Measurements from ENCODE around the gene ARPC2.

ARPC2 gene

GRCh38 chr2:218192902-218193430 lies 24.0 kb upstream of the ARPC2 start:
- TF ChIP-seq CTCF (conservative IDR thresholded peaks at IDR 0.05; ENCODE audit: low read length): no peak
- no peak for TF ChIP-seq EZH2phosphoT487 (IDR thresholded peaks at IDR 0.05; ENCODE audit: borderline replicate concordance)
- Histone ChIP-seq H3K4me1 (ENCODE audit: insufficient read depth, low read length, poor library complexity, severe bottlenecking) (no peaks in the 10 kb centered on the region), H3K9ac (ENCODE audit: low read depth, low read length, poor library complexity, severe bottlenecking) (no peak overlapping the region), H4K20me1 (ENCODE audit: insufficient read depth, low read length, poor library complexity, severe bottlenecking) (no peaks in the 10 kb centered on the region), H3F3A (ENCODE audit: low read depth) (no peaks in the 10 kb centered on the region), H3K27me3 (ENCODE audit: insufficient read depth, low read length, poor library complexity, severe bottlenecking) (no peaks in the 10 kb centered on the region), H3K9me3 (ENCODE audit: insufficient read depth, low read depth, low read length) (no peaks in the 10 kb centered on the region), H3K4me2 (ENCODE audit: low read depth, low read length, poor library complexity, severe bottlenecking) (no peak overlapping the region), H3K36me3 (ENCODE audit: insufficient read depth, low read length) (no peaks in the 10 kb centered on the region), H3K4me3 (ENCODE audit: low read length, poor library complexity, severe bottlenecking) (no peak overlapping the region), H3K79me2 (ENCODE audit: insufficient read depth, low read length) (no peaks in the 10 kb centered on the region), H2AFZ (ENCODE audit: low read length) (no peak overlapping the region), H3K9me2 (replicated peaks; ENCODE audit: low read depth, low read length) (no peaks in the 10 kb centered on the region)

GRCh38 chr2:218193701-218194100 lies 23.3 kb upstream of the ARPC2 start:
- Histone ChIP-seq H3K4me1 (ENCODE audit: insufficient read depth, low read length, poor library complexity, severe bottlenecking) (no peaks in the 10 kb centered on the region), H3K36me3 (ENCODE audit: insufficient read depth, low read length) (no peaks in the 10 kb centered on the region), H3K4me2 (ENCODE audit: low read depth, low read length, poor library complexity, severe bottlenecking) (no peak overlapping the region), H4K20me1 (ENCODE audit: insufficient read depth, low read length, poor library complexity, severe bottlenecking) (no peaks in the 10 kb centered on the region), H3K4me3 (ENCODE audit: low read length, poor library complexity, severe bottlenecking) (no peak overlapping the region), H3K9me3 (ENCODE audit: insufficient read depth, low read depth, low read length) (no peaks in the 10 kb centered on the region), H3K9me2 (replicated peaks; ENCODE audit: low read depth, low read length) (no peaks in the 10 kb centered on the region), H2AFZ (ENCODE audit: low read length) (no peak overlapping the region), H3K79me2 (ENCODE audit: insufficient read depth, low read length) (no peaks in the 10 kb centered on the region), H3F3A (ENCODE audit: low read depth) (no peaks in the 10 kb centered on the region), H3K9ac (ENCODE audit: low read depth, low read length, poor library complexity, severe bottlenecking) (no peak overlapping the region), H3K27me3 (ENCODE audit: insufficient read depth, low read length, poor library complexity, severe bottlenecking) (no peaks in the 10 kb centered on the region)
- TF ChIP-seq EZH2phosphoT487 (IDR thresholded peaks at IDR 0.05; ENCODE audit: borderline replicate concordance): no peak
- no peak for TF ChIP-seq CTCF (conservative IDR thresholded peaks at IDR 0.05; ENCODE audit: low read length)

GRCh38 chr2:218194880-218195279 lies 22.1 kb upstream of the ARPC2 start:
- TF ChIP-seq EZH2phosphoT487 (IDR thresholded peaks at IDR 0.05; ENCODE audit: borderline replicate concordance) (no peak), CTCF (conservative IDR thresholded peaks at IDR 0.05; ENCODE audit: low read length) (no peak)
- no peak overlapping the region for H3K4me2 ChIP-seq (ENCODE audit: low read depth, low read length, poor library complexity, severe bottlenecking)
- no peaks in the 10 kb centered on the region for H3K4me1 ChIP-seq (ENCODE audit: insufficient read depth, low read length, poor library complexity, severe bottlenecking)
- H2AFZ ChIP-seq (ENCODE audit: low read length): peak overlapping the region; percentile 4; the same call in 1 of the 2 replicates
- no peaks in the 10 kb centered on the region for H3K27me3 ChIP-seq (ENCODE audit: insufficient read depth, low read length, poor library complexity, severe bottlenecking)
- H3K9ac ChIP-seq (ENCODE audit: low read depth, low read length, poor library complexity, severe bottlenecking): no peak overlapping the region
- no peak overlapping the region for H3K4me3 ChIP-seq (ENCODE audit: low read length, poor library complexity, severe bottlenecking)
- no peaks in the 10 kb centered on the region for H3K36me3 ChIP-seq (ENCODE audit: insufficient read depth, low read length)
- no peaks in the 10 kb centered on the region for H3K9me3 ChIP-seq (ENCODE audit: insufficient read depth, low read depth, low read length)
- H3F3A ChIP-seq (ENCODE audit: low read depth): no peaks in the 10 kb centered on the region
- no peaks in the 10 kb centered on the region for H4K20me1 ChIP-seq (ENCODE audit: insufficient read depth, low read length, poor library complexity, severe bottlenecking)
- H3K9me2 ChIP-seq (replicated peaks; ENCODE audit: low read depth, low read length): no peaks in the 10 kb centered on the region
- no peaks in the 10 kb centered on the region for H3K79me2 ChIP-seq (ENCODE audit: insufficient read depth, low read length)
